Measurements from ENCODE around the gene VASN. TPM values are rescaled to one million over a fixed set of nuclear protein-coding genes. Genes with fewer than 3 reads are reported as not detected.

VASN gene
- total RNA-seq, 1 donor from 2014 or later = not detected

GRCh38 chr16:4416200-4417032 is 44.8 kb downstream of the VASN start, which contains the start of gene CORO7:
Gene CORO7 (minus strand): TSS chr16:4416596. CDS start chr16:4416518, 78 bp downstream.
- intact Hi-C loops (cut with micrococcal nuclease) = loop anchor here (1.0 to 10.0 kb wide), 6 partner anchors 351 to 959 kb away; partner anchors contain the start of genes CREBBP, EEF2KMT, ROGDI and SLX4

- intact Hi-C loops (cut with micrococcal nuclease) = loop anchor here (5.0 to 10.0 kb wide), 4 partner anchors 537 to 962 kb away; partner anchors contain the start of genes CREBBP, EEF2KMT and SLX4
These were observed 47.8 kb downstream of the VASN start for GRCh38 chr16:4419402-4419959.

DNA sequence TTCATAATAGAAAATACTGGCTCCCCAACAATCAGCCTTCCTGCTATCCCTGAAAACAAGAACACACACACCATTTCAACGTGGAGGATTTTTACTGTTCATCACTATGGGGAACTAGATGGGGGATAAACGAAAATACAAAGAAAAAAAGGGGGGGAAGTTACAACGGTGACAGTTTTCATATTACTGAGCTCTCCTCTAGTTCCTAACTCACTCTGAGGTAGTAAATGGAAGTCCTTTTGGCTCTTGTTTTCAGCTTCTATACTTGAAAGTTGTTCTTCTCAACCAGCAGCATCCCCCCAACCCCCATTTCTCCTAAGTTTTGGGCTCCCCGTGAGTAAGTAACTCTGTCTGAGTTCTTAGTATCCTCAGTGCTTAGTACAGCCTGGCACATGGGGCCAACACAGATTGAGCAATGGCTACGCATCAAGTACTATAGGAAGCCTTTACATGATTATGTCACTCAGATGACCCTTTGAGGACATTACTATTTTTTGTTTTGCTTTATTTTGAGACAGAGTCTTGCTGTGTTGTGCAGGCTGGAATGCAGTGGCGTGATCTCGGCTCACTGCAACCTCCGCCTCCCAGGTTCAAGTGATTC is 49.0 kb downstream of the VASN start:
- intact Hi-C loops (cut with micrococcal nuclease) = no loop called here

DNA sequence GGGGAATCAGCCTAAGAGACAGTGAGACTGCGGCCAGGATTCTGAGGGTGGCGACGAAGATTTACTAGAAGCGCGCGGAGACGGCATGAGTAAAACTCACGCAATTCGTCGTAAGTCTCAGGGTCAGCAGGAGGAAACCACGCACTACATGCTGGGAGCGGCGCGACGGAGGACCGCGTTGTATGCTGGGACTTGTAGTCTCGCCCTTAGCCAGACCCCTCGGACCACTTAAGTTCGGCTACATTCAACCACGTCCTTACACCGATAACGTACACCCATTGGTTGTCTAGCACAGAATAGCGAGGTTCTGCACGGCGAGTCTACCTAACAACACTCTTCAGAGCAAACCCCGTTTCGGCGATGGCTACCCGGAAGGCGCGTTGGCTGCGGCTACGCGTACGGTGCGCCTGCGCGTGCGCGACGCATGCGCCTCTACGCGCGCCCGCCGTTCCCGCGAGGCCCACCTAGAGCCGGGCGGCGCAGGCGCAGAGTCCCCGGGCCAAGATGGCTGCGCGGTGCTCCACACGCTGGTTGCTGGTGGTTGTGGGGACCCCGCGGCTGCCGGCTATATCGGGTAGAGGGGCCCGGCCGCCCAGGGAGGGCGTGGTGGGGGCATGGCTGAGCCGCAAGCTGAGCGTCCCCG is 53.9 kb downstream of the VASN start, which contains the start of gene DNAJA3:
TSS of gene DNAJA3 (plus strand) at position 491 of the 643 bp plus-strand sequence. CDS start at position 505, 14 bp downstream.
- intact Hi-C loops (cut with micrococcal nuclease) = loop anchor here (1.0 to 5.0 kb wide), 11 partner anchors 11 to 422 kb away; partner anchors contain the start of genes CDIP1, GLYR1, HMOX2 and MGRN1

GRCh38 chr16:4426021-4426684 is 54.5 kb downstream of the VASN start:
- intact Hi-C loops (cut with micrococcal nuclease) = loop anchor here (5.0 kb wide), 2 partner anchors 81 to 421 kb away; partner anchors contain the start of genes GLYR1 and UBN1

DNA sequence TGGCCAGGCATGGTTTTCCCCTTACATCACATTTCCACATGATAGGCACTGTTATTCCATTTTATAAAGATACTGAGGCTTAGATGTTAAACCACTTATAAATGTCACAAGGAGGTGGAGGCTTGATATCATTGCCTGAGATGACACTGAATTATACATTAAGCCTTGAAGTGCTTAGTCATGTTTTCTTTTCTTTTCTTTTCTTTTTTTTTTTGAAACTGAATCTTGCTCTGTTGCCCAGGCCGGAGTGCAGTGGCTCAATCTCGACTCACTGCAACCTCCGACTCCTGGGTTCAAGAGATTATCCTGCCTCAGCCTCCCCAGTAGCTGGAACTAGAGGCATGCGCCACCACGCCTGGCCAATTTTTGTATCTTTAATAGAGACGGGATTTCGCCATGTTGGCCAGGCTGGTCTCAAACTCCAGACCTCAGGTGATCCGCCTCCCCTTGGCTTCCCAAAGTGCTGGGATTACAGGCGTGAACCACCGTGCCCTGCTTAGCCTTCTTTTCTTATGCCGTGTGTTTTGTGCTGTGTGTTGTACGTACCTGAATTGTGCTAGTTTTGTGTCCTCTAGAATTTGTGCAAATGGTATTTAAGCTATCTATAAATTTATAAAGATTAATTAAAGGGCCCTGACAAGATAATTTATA is 55.2 kb downstream of the VASN start:
- intact Hi-C loops (cut with micrococcal nuclease) = loop anchor here (5.0 kb wide), 2 partner anchors 80 to 420 kb away; partner anchors contain the start of genes GLYR1 and UBN1

DNA sequence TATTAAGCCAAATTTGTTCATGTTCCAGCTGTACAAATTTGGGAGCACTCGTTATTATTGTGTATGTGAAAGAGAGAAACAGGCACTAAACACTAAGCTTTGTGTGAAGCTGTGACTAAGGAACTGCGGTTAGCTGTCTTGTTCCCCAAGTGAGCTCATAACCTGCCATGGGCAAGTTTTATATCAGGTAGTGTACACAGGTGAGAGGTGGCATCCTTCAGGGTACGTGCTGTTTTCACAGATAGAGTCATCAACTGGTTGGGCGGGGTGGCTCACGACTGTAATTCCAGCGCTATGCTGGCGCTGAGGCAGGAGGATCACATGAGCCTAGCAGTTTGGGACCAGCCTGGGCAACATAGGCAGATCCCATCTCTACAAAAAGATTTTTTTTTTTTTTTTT is 56.9 kb downstream of the VASN start:
- intact Hi-C loops (cut with micrococcal nuclease) = loop anchor here (5.0 kb wide), 2 partner anchors 79 to 419 kb away; partner anchors contain the start of genes GLYR1 and UBN1

DNA sequence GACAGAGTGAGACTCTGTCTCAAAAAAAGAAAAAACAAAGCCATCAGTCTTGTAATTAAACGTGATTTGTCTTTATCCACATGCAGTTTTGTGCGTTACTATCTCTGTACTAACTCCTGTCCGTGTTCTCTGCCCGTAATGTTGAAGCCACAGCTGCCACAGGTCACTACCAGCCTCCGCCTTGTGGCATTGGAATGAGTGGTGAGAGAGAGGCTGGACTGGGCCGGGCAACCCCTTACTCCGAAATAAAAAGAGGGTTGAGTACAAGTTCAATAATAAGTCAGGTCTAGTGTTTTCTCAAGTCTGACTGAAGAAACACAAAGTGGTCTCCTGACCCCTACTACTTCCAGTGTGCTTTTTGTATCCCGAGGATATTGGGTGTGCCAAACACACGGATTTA is 59.4 kb downstream of the VASN start:
- intact Hi-C loops (cut with micrococcal nuclease) = no loop called here

Other genes starting within 250 kb of the VASN start
- gene SRL, start 129.8 kb upstream of the VASN start, total RNA-seq = not detected in 2 replicates
- 19.5 and 20.9 TPM in 2 replicates for gene TFAP4, start 98.8 kb upstream of the VASN start, total RNA-seq
- gene GLIS2, start 55.8 kb upstream of the VASN start, total RNA-seq = 0.34 and 0.51 TPM in 2 replicates
- gene PAM16, start 20.5 kb upstream of the VASN start, total RNA-seq = 41.1 and 48.6 TPM in 2 replicates
- 170 and 186 TPM in 2 replicates for gene CORO7, start 44.7 kb downstream of the VASN start, total RNA-seq
- 59.8 and 63.9 TPM in 2 replicates for gene DNAJA3, start 54.0 kb downstream of the VASN start, total RNA-seq
- gene NMRAL1, start 102.8 kb downstream of the VASN start, total RNA-seq = 25.1 and 27.2 TPM in 2 replicates
- 74.5 and 77.9 TPM in 2 replicates for gene HMOX2, start 104.5 kb downstream of the VASN start, total RNA-seq
- 34.9 and 36.9 TPM in 2 replicates for gene CDIP1, start 166.9 kb downstream of the VASN start, total RNA-seq
- 0.07 and 0.15 TPM in 2 replicates for gene C16orf96, start 184.5 kb downstream of the VASN start, total RNA-seq
- gene UBALD1, start 243.0 kb downstream of the VASN start, total RNA-seq = 22.0 TPM in 2 replicates

All from T-helper 1 cell treated with Interleukin-12 subunit alpha and Interleukin-12 subunit beta and Interleukin-4 antibody, amounts not matched to agents 30 ng/mL and 1 ng/mL, for 36 hours (primary cell).